GM18861 (cell line): Measurements from ENCODE around the gene MID1.

Experiments used
- ATAC-seq: cut with Tn5 transposase; IDR thresholded peaks from one replicate; pipeline ENCODE4 v1.9.1; 2021; ENCODE audit not compliant: unreplicated experiment

MID1 gene

DNA sequence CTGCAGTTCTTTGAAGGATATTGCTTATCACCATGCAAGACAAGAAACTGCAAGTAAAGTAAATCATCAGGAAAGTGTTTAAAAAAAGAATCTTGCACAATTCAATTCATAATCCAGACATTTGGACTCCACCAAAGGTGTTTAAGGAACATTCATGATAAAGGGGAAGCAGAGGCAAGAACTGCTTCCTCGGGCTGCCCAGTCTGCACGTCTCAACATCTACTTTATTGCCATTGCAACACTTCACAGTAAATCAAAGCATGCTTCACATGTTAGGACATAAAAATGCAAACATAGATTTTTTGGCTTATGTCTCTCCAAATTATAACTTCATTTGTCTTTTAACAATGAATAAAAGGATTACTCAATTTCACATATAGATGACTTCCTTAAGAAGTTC is 42.5 kb downstream of the MID1 start:
- no peak for ATAC-seq

DNA sequence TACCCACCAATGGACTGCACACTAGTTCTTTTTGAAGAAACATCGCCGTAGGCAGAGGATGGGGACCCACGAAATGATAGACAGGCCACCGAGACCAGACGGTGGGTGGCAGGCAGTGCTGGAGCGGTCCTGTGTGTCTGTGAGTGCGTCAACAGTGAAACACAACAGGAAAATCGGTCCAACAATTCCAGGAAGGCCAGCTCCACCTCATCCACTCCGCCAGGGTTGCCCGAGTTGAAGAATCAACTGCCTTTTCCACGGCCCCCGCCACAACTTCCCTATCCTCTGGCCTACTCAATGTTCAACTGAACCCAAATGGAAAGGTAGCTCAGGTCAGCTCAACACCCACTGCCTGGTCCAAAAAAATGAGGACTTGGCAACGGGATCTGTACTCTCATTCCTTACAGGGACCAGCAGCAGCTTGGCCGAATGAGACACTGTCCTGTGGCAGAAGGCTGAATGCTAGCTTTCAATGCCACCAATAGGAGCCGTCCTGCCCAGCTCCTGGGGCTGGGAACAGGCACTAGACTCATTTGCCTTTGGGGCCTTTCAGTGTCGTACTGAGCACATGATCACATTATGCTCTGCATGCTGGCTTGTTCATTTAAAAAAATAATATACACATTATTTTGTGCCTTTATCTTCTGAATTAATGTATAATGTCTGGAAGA is 43.5 kb downstream of the MID1 start:
- no peak for ATAC-seq

DNA sequence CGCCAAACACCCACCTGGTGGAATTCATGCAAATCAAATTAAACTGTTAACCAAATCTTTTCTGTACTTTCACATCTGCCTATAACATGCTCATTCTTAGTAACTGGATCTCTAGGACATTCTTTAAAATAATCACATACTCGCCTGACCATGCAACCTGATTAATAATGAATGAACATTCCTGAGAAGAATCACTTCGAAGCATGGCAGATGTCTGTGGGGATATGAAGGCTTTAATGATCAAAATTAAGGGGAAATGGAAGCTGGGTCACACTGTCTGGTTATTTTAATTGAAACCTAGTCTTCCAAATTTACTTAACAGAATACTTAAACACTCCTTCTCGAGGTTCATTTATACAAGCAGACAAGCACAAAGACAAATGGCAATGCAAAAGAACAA is 44.2 kb downstream of the MID1 start:
- no peak for ATAC-seq

DNA sequence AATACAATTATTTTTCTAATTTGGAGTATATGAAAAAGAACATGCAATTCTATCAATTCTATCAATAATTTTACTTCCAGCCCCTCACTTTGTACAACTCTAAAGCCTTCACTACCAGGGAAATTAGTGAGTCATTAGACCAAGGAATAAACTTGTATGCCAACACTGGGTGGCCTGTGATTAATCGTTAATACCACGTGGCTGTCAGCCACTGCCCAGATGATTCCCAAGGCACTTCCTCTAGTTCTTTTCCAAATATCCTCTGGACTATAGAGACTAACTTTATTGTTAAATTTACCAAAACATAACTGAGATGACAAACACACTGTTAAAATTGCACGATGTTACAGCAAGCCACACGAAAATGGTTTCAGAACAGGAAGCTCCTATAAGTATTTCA is 45.7 kb downstream of the MID1 start:
- no peak for ATAC-seq

DNA sequence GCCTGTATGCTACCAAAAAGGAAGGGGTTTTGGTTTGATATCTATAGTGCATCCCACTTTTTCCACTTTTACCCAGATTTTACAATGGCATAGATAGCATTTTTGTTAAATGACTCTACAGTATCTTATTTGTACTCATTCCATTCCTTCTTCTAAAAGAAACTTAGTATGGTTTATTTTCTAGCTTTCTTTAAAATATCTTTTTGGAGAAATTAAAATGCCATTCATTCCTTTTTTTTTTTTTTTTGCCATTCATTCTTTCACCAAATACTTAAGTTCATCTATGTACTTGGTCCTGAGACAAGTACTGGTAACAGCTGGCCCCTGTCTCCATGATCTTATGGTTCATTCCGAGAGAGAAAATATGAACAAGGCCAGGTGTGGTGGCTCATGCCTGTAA is 49.1 kb downstream of the MID1 start:
- no peak for ATAC-seq

DNA sequence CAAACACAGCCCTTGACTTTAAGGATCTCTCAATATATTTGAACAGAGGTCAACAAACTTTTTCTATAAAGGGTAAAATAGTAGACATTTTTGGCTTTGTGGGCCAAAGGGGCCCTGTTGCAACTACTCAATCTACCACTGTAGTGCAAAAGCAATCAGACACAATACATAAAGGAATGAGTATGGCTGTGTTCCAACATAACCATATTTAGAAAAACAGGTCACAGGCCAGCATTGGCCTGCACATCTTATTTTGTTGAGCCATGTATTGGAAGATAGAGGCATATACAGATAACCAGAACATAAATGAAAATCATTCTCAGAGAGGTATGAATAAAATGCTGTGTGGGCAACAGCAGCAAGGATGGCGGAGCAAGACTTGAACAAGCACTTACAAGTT is 49.8 kb downstream of the MID1 start:
- ATAC-seq: no peak

DNA sequence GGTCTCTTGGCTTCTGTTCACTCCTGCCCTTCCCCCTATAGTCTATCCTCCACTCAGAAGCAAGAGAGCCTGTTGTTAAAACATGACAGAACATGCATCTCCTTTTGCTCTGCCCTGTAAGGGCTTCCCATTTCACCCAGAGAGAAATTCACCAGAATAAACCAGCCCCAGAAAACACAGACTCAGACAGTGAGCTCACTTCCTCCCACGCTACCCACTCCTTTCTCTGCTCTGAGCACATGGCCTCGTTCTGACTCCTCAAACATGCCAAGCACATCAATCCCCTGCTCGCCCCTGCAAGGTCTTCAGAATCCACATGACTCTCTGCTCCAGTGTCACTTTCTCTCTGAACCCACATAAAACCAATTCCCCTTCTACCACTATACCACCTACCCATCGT is 50.4 kb downstream of the MID1 start:
- no peak for ATAC-seq

DNA sequence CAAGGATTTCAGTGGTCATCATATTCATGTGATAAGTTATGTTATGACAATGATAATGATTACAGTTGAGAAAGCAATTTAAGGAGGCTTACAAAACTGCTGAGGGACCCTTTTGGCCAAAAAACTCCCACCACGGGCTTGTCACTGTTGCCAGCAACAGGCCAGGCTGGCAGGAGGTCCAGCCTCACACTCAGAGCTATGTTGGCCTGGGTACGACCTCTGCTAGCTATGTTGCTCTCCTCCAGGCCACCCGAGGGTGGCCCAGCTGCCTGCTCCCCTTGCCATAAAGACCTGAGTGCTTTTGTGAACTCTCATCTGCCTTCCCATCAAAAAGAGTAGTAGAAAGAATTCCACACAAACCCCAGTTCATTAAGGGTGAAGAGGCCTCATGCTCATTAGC is 52.0 kb downstream of the MID1 start:
- no peak for ATAC-seq

DNA sequence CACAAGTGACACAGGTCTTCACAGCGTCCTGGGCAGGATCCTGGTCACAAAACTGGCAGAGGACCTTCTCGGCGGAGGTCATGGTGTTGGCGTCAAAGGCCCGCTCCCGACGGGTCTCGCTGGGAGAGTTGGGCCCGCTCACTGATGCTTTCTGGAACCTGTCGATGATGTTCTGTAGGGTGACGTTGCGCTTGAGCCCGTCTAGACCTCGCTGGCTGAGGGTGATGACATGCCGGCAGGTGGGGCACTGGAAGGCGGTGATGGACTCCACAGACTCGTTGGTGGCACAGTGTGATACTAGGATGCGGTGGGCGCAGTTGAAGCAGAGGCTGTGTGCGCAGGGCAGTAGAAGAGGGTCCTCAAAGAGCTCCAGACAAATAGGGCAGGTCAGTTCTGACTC is 53.2 kb downstream of the MID1 start:
- no peak for ATAC-seq

DNA sequence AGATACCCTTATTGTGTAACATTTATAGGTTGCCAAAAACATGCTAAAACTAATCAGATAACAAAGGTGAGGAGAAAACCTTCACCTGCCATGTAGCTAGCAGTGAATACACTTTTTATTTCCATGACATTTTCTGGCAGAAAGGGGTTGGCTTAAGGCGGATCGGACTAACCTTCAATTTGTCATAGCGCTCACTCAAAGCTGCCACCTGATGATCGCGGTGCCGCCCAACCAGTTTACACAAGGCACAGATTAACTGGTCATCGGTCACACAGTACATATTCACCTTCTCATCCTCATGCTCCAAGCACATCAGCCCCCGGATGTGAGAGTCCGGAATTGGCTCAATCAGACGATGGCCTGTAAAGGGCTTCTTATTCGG is 53.7 kb downstream of the MID1 start:
- ATAC-seq: no peak

DNA sequence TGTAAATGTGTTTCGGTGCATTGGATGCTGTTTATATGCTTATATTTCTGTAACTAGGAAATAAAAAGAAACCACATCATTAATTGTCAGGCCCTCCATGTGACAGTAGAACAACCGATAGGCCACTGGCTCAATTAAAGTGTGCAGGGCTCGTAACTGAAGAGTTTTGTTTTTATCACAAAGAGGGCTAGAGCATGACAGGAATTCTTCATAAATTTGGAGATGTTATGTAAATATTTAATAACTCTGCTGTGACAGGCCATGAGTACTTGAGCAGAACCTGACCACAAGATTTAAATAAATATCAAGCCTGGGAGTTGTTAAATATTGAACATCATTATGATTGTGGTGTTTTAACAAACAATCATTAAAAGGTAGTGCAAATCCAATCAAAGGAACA is 55.9 kb downstream of the MID1 start:
- no peak for ATAC-seq

DNA sequence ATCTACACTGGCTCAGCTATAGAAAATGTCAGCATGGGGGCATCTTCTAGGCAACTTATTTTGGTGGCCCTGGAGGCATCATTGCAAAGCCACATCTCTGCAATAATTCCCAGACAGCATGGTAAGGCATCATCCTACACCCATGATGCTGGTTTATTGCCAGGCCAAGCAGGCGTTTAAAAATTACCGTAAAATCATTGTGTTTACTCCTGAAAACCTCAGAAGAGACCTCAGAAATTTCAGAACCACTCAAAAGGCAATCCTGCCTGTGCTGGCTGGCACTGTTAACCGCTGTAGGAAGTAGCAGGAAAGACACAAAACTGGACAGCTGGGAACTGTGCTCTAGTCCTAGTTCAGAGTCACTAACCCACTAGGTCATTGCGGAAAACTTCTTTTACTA is 63.2 kb downstream of the MID1 start:
- ATAC-seq: no peak

DNA sequence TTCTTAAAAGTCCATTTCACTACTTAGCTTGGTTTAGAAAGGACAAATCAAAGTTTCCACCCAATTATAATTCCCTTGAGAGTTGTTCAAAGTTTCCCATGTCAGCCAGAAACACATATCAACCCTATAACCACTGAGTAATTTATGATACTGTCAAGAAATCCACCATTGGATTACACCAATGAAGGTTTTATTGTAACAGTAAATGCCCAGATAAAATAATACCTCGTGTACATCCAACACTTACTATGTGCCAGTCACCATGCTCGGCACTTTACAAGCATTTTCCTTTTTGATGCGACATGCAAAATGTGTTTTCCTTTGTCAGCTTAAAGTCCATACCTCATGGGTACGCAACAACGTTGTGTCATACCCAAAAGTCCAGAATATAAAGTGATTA is 64.0 kb downstream of the MID1 start:
- ATAC-seq: no peak

DNA sequence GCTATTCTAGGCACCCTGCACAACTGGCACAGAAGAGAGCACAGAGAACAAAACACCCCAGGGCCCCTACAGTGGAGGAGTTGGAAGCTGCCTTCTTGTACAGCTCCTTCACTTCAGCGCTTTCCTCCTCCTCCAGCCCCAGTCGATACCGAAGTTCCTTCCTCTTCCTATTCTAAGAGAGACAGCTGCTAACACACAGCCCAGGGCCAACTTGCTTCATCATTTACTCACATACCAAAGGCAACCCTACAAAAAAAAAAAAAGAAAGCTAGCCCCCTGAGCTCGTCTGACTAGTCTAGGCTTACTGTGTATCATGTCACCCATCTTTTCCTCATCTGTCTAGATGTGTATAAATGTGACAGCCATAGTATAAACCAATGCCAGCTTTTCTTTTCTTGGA is 64.5 kb downstream of the MID1 start:
- no peak for ATAC-seq

DNA sequence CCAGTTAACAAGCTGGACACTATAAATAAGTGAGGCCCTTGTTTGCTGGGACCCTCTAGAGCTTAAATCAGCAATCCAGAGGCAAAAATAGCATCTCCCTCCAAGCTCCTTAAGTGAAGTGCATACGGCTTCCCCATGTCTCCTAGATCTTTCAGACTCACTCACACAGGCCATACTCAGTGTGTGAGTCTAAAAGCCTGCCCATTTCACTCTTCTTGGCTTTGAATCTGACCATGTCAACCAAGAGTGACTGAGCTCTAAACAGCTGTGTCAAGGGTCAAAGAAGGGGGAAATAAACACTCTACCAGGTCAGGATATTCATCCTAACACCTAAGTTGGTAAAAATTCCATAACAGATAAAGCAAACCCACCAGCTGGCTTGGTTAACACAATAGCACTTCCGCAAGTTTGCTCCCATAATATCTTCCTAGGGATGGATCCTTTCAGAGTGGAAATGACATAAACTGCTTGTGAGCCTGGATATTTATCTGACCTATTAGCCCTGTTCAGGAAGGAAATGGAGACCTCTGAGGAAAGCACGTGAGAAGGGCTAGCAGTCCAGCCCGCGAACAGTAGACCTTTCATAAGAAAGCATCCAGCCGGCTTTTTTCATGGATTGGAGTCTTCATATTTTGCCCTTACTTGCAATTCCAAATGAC is 65.6 kb downstream of the MID1 start:
- no peak for ATAC-seq

DNA sequence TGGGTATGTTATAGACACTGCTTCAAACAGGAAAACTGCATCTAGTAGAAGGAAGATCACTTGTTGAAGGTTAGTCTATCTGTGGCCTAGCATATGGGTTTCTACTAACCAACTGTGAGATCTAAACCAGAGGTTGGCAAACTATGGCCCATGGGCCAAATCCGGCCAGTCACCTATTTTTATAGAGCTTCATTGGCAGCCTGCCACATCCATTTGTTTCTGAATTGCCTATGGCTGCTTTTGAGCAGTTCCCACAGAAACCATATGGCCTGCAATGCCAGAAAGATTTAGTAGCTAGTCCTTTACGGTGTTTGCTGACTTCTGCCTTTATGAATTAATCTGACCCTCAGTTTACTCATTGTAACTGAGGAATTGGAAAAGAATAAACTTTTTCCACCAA is 71.1 kb downstream of the MID1 start:
- no peak for ATAC-seq

DNA sequence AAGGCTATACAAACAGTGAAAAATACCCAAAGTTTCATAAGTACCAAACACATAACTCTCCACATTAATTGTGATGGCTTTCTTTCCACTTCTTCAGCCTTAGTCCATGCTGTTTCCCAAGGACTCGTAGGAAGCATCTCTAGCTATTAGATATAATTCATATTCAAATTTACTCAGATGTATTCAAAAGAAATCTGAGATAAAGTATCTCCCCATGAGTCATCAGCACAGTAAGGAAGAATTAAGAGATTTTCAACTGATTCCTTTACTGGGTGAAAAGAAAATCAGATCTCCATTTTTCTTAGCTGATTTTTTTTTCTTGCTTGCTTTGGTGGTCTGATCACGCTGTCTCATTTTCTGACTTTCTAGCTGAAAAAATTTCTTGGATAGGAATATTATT is 71.7 kb downstream of the MID1 start:
- no peak for ATAC-seq

DNA sequence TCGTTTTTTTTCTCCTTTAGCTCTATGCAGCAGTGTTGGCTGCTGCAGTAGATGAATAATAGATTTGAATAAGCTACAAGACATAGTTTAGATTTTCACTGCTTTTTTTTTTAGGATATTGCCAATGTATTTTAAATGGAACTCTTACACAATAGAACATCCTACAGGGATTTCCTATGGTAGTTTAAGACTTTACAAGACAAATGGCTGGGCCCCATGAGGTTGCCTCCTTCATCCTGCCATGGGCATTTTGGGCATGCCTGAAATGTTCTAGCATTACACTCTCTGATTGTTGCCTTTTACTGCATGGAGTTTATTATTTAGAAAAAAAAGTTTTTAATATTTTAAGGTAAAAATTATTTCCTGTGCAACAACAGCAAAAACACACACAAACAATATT is 74.5 kb downstream of the MID1 start:
- ATAC-seq: no peak

DNA sequence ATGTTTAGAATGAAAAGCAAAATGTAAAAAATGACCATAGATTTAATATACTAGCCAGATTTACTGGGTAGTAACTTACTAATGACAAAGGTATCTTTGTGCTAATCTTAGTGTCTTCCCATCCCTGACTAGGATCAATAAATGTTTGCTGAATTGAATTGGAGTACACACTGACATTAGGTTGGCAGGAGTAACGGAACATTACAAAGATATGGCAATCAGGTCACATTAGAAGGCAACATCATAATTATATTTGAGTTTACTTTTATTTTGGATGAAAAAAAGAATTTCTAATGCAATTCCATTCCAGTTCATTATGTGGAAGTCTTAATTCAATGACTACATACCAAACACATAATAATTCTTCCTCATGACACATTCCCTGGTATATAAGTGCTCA is 77.8 kb downstream of the MID1 start:
- ATAC-seq: no peak

DNA sequence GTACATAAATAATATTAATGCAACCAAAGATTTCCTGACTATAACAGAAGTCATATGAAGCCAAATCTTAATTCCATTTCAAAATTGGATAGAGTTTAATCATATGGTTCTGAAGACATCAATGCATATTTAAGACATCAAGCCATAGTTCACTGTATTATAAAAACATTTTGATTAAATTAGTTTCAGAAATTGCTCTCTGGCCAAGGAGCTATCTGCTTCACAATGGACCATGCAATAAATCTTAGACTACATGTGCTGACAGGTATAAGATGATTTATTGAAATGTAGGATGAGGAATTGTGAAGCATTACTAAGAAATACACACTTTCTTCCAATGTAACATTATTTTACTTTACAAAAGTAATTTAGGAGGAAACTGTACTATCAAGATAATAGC is 81.6 kb downstream of the MID1 start:
- no peak for ATAC-seq

DNA sequence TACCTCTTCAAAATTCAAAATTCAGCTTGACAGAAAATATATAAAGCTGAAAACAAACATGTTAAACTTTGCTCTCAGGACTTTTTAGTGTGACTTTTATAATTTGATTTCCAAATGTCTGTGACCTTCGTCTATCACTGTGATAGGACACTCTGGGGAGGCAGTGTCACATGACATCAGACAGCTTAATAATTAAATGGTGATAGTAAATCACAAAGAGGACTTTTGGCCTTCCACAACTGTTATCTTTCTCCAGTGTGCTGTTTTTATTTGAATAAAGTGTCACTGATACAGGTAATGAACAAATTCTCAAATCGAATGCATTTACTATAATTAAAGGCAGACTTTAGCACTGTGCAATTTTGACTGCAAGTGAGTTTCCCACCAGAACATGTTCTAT is 83.1 kb downstream of the MID1 start:
- ATAC-seq: no peak

DNA sequence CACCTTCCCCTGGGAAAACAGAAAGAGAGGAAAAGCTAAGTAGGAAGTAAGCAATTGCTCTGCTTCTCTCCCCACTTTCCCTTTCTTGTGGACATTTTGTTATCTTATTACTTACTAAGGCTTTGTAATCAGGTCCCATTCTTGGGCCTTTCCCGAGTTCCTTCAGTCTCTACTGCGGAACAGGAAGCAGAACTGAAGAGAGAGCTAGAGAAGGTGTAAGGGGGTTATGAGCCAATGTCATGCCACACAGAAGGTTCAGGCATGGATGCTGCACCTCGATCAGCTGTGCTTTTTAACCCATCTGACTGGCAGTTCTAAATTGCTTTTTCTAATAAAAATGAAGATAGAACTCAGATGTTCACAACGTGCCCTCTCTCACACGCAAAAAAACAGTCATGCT is 83.6 kb downstream of the MID1 start:
- no peak for ATAC-seq

DNA sequence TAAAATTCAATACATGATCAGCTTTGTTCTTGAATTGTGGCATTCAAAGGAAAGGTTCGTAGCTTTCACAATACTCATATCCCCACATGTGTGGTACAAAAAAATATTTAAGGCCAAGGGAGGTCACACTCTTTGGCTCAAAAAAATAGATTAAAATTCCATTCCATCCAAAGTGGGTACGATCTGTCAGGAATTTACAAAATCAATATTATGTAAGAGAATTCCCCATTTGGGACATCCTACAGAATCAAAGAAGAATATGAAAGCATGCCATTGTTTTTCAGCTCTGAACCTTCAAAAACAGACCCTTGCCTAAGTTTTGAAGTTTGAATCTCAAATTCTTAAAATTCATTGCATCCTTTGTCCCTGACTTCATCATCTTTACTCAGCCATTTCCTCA is 85.8 kb downstream of the MID1 start:
- no peak for ATAC-seq
